IMR-90 (cell line): ENCODE data around the gene ZNF679. TPM values are rescaled to one million over a fixed set of nuclear protein-coding genes. Genes with fewer than 3 reads are reported as not detected.

Experiments
- ATAC-seq: fragments of 200-7000 bp; cut with Tn5 transposase; 2 replicates; pipeline ENCODE4 v1.9.1; 2020; ENCODE audit warnings: low read depth, mild to moderate bottlenecking, moderate library complexity
- BruUV-seq: library from RNA; stranded (reverse); fragments of 400-500 nt; replicated peaks from 2 replicates; lab custom pipeline; 2021; lab: Mats Ljungman, UMichigan
- CTCF ChIA-PET: fragments of 300-600 bp; formaldehyde crosslinking; extraction: SDS; loops from one replicate; lab custom pipeline; 2021; ENCODE audit warnings: antibody characterized with exemption; lab: Yijun Ruan, JAX
- POLR2A ChIA-PET: fragments of 300-600 bp; sonication (Branson Sonifier 250); formaldehyde crosslinking; loops from one replicate; lab custom pipeline; 2022; ENCODE audit warnings: antibody characterized with exemption; ENCODE audit not compliant: unreplicated experiment; lab: Charles Lee
- DNase-seq: peaks from one replicate; pipeline ENCODE4 v3.0.0; 2013
- H2AFZ ChIP-seq: replicated peaks from 2 replicates; pipeline ENCODE3; 2013; ENCODE audit warnings: low read length, mild to moderate bottlenecking; ENCODE audit not compliant: poor library complexity
- H2AK5ac ChIP-seq: 2 replicates; pipeline ENCODE4 v1.6.1; 2013; ENCODE audit warnings: low read depth, low read length, inconsistent platforms
- H2AK9ac ChIP-seq: replicated peaks from 2 replicates; pipeline ENCODE3; 2013; ENCODE audit warnings: mild to moderate bottlenecking, low read depth, low read length, moderate library complexity; ENCODE audit not compliant: poor library complexity
- H2BK120ac ChIP-seq: 2 replicates; pipeline ENCODE4 v1.6.1; 2013; ENCODE audit warnings: low read depth, low read length, inconsistent platforms
- H2BK15ac ChIP-seq: 3 replicates; pipeline ENCODE4 v1.6.1; 2013; ENCODE audit warnings: low read depth, low read length, inconsistent platforms
- H2BK20ac ChIP-seq: 2 replicates; pipeline ENCODE4 v1.6.1; 2013; ENCODE audit warnings: low read depth, mild to moderate bottlenecking, inconsistent platforms, low read length, moderate library complexity
- H2BK5ac ChIP-seq: 2 replicates; pipeline ENCODE4 v1.6.1; 2013; ENCODE audit warnings: mild to moderate bottlenecking, low read depth, low read length, inconsistent platforms; ENCODE audit not compliant: poor library complexity, severe bottlenecking
- H3K14ac ChIP-seq: replicated peaks from 2 replicates; pipeline ENCODE4 v1.6.1; 2013; ENCODE audit warnings: low read depth, low read length, inconsistent platforms
- H3K18ac ChIP-seq: 2 replicates; pipeline ENCODE4 v1.6.1; 2013; ENCODE audit warnings: low read depth, low read length, control low read depth
- H3K23ac ChIP-seq: 2 replicates; pipeline ENCODE4 v1.6.1; 2013; ENCODE audit warnings: low read depth, low read length, inconsistent platforms
- H3K27ac ChIP-seq: 2 replicates; pipeline ENCODE4 v1.5.1; 2013; ENCODE audit warnings: mild to moderate bottlenecking, control low read depth, low read length; ENCODE audit not compliant: insufficient read depth
- H3K27me3 ChIP-seq: 2 replicates; pipeline ENCODE4 v1.6.1; 2013; ENCODE audit warnings: low read length; ENCODE audit not compliant: control insufficient read depth, insufficient read depth
- H3K36me3 ChIP-seq: 2 replicates; pipeline ENCODE4 v1.6.1; 2013; ENCODE audit warnings: low read length, mixed read lengths; ENCODE audit not compliant: control insufficient read depth, insufficient read depth
- H3K4ac ChIP-seq: 2 replicates; pipeline ENCODE4 v1.6.1; 2013; ENCODE audit warnings: low read depth, low read length, inconsistent platforms
- H3K4me1 ChIP-seq: 2 replicates; pipeline ENCODE4 v1.6.1; 2013; ENCODE audit warnings: low read length, mixed read lengths; ENCODE audit not compliant: control insufficient read depth, insufficient read depth
- H3K4me2 ChIP-seq: 2 replicates; pipeline ENCODE4 v1.6.1; 2013; ENCODE audit warnings: low read depth, mild to moderate bottlenecking, control low read depth, low read length, moderate library complexity
- H3K4me3 ChIP-seq: 2 replicates; pipeline ENCODE4 v1.5.1; 2013; ENCODE audit warnings: low read depth, mild to moderate bottlenecking, control low read depth, low read length, moderate library complexity; ENCODE audit not compliant: insufficient read depth
- H3K56ac ChIP-seq: 2 replicates; pipeline ENCODE4 v1.6.1; 2013; ENCODE audit warnings: low read length, inconsistent platforms; ENCODE audit not compliant: insufficient read depth; ENCODE audit errors: extremely low read depth
- H3K79me1 ChIP-seq, 2 experiments: 2 replicates each; pipeline ENCODE4 v1.6.1; 2013; ENCODE audit warnings: low read length in 2 of 2, inconsistent platforms in 1 of 2, low read depth in 1 of 2
- H3K9ac ChIP-seq: 2 replicates; pipeline ENCODE4 v1.6.1; 2013; ENCODE audit warnings: low read depth, low read length, control low read depth
- H3K9me1 ChIP-seq: 2 replicates; pipeline ENCODE4 v1.6.1; 2013; ENCODE audit warnings: low read length, inconsistent platforms; ENCODE audit not compliant: insufficient read depth
- H3K9me3 ChIP-seq: 2 replicates; pipeline ENCODE4 v1.6.1; 2013; ENCODE audit warnings: low read length; ENCODE audit not compliant: control insufficient read depth, insufficient read depth
- H4K20me1 ChIP-seq: 2 replicates; pipeline ENCODE4 v1.6.1; 2013; ENCODE audit warnings: low read length, inconsistent platforms; ENCODE audit not compliant: insufficient read depth
- H4K5ac ChIP-seq: 2 replicates; pipeline ENCODE4 v1.6.1; 2013; ENCODE audit warnings: mild to moderate bottlenecking, low read depth, low read length, control low read depth
- H4K8ac ChIP-seq, 2 experiments: 2 replicates each; pipeline ENCODE4 v1.6.1; 2013; ENCODE audit warnings: low read depth in 2 of 2, low read length in 2 of 2, control low read depth in 1 of 2, inconsistent platforms in 1 of 2
- H4K91ac ChIP-seq: 2 replicates; pipeline ENCODE4 v1.6.1; 2013; ENCODE audit warnings: low read depth, low read length, inconsistent platforms; ENCODE audit not compliant: insufficient read depth
- BHLHE40 ChIP-seq: fragments of 150-350 bp; IDR thresholded peaks from 2 replicates; pipeline ENCODE4 v1.6.1; 2016; ENCODE audit warnings: mild to moderate bottlenecking, low read depth, low read length
- CEBPB ChIP-seq: IDR thresholded peaks from 2 replicates; pipeline ENCODE4 v1.6.1; 2012; ENCODE audit warnings: low read depth, low read length, improper control_type of control experiment
- CHD1 ChIP-seq: IDR thresholded peaks from 2 replicates; pipeline ENCODE4 v1.6.1; 2012; ENCODE audit warnings: low read depth, low read length, improper control_type of control experiment
- MAZ ChIP-seq: IDR thresholded peaks from 2 replicates; pipeline ENCODE4 v1.6.1; 2012; ENCODE audit warnings: low read depth, mild to moderate bottlenecking, low read length, improper control_type of control experiment, moderate library complexity, borderline replicate concordance
- NFE2L2 ChIP-seq: fragments of 150-350 bp; IDR thresholded peaks from 2 replicates; pipeline ENCODE4 v1.6.1; 2016; ENCODE audit warnings: low read depth, mild to moderate bottlenecking, low read length
- RFX5 ChIP-seq: IDR thresholded peaks from 2 replicates; pipeline ENCODE4 v1.8.0; 2012; ENCODE audit warnings: low read depth, mild to moderate bottlenecking, low read length, moderate library complexity
- SMC3 ChIP-seq: fragments of 150-350 bp; IDR thresholded peaks from 2 replicates; pipeline ENCODE4 v1.6.1; 2016; ENCODE audit warnings: low read depth, mild to moderate bottlenecking, antibody characterized with exemption, low read length, moderate library complexity
- WGBS, 2 experiments: methylation state at CpG; one replicate each; pipeline versions ENCODE4 v1.1.5 to v1.1.7; 2013; ENCODE audit warnings: missing lambda C conversion rate in 2 of 2; ENCODE audit not compliant: insufficient read length in 1 of 2; ENCODE audit errors: extremely low coverage in 2 of 2; 5-methylcytosine and 5-hydroxymethylcytosine counted together
- dilution Hi-C: fragments of 300-500 bp; cut with HindIII; formaldehyde crosslinking; loops from one replicate; pipeline ENCODE4 v1.14.3; 2018; ENCODE audit warnings: low sequenced_read_pairs; ENCODE audit not compliant: unreplicated experiment
- in situ Hi-C: fragments of 300-500 bp; cut with MboI; formaldehyde crosslinking; loops from 3 replicates; pipeline ENCODE4 v1.14.3; 2019; ENCODE audit warnings: low sequenced_read_pairs, inconsistent platforms, mixed read lengths
- intact Hi-C: fragments of 100-400 bp; cut with micrococcal nuclease; formaldehyde crosslinking; loops from 2 replicates; pipeline ENCODE4 v1.10.0; 2022
- polyA plus RNA-seq, 3 experiments: library from polyadenylated mRNA; depleted of rRNA; stranded (reverse); fragments of >200 nt; gene quantifications; 2 replicates each; pipeline ENCODE4 v1.2.3, GENCODE V29; 2012; ENCODE audit warnings: low replicate concordance in 1 of 3
- total RNA-seq: library from RNA; depleted of rRNA; stranded (reverse); fragments of >200 nt; gene quantifications from 2 replicates; pipeline ENCODE4 v1.2.3, GENCODE V29; 2012

ZNF679 gene
- total and polyA plus RNA-seq, 2 of the 4 experiments (the other 2 are of a cell fraction), result not detected

DNA sequence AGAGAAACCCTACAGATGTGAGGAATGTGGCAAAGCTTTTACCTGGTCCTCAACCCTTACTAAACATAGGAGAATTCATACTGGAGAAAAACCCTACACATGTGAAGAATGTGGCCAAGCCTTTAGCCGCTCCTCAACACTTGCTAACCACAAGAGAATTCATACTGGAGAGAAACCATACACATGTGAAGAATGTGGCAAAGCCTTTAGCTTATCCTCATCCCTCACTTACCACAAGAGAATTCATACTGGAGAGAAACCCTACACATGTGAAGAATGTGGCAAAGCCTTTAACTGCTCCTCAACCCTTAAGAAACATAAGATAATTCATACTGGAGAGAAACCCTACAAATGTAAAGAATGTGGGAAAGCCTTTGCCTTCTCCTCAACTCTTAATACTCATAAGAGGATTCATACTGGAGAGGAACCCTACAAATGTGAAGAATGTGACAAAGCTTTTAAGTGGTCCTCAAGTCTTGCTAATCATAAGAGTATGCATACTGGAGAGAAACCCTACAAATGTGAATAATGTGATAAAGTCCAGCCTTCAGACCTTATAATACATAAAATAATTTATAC, 38.2 kb downstream of the ZNF679 start:
- intact Hi-C loops (no loop called here), dilution Hi-C loops (no loop called here), in situ Hi-C loops (no loop called here)
- Histone ChIP-seq H2AFZ (no peak overlapping the region), H3K27ac (no peak overlapping the region), H3K9me3 (peaks cover 3% of the 10 kb centered on the region; the same call in 1 of the 2 replicates), H3K14ac (no peak overlapping the region), H2BK15ac (no peak overlapping the region), H3K4me2 (no peak overlapping the region), H3K9me1 (no peaks in the 10 kb centered on the region), H3K4ac (no peak overlapping the region), H2AK9ac (no peak overlapping the region), H4K20me1 (no peaks in the 10 kb centered on the region), H3K27me3 (no peaks in the 10 kb centered on the region), H4K8ac (no peak overlapping the region), H2BK120ac (no peak overlapping the region), H2BK20ac (no peak overlapping the region), H2AK5ac (no peak overlapping the region), H3K79me1 (no peaks in the 10 kb centered on the region), H3K56ac (no peak overlapping the region), H3K4me3 (no peak overlapping the region), H3K4me1 (no peaks in the 10 kb centered on the region), H3K36me3 (no peaks in the 10 kb centered on the region), H2BK5ac (no peak overlapping the region), H3K18ac (no peak overlapping the region), H4K5ac (no peak overlapping the region), H4K91ac (no peak overlapping the region), H3K23ac (no peak overlapping the region), H3K9ac (no peak overlapping the region)
- ATAC-seq, result no peak
- no peak for TF ChIP-seq NFE2L2
- TF ChIP-seq CEBPB, result no peak
- no peak for TF ChIP-seq MAZ
- no peak for TF ChIP-seq SMC3
- TF ChIP-seq BHLHE40, result no peak
- no peak for TF ChIP-seq CHD1
- TF ChIP-seq RFX5, result no peak
- WGBS, 2 experiments, result no CpG with 5 or more reads among the region's 1 CpG
- POLR2A ChIA-PET, result no interaction called here
- CTCF ChIA-PET, result no interaction called here
- BruUV-seq, result no TSS peak
- DNase-seq, result no peak
